Measurements from ENCODE around the gene TRIM66. TPM values are rescaled to one million over a fixed set of nuclear protein-coding genes. Genes with fewer than 3 reads are reported as not detected.

The TRIM66 gene
- total RNA-seq, 1 experiment from 2014 or later: 2.1 TPM

DNA sequence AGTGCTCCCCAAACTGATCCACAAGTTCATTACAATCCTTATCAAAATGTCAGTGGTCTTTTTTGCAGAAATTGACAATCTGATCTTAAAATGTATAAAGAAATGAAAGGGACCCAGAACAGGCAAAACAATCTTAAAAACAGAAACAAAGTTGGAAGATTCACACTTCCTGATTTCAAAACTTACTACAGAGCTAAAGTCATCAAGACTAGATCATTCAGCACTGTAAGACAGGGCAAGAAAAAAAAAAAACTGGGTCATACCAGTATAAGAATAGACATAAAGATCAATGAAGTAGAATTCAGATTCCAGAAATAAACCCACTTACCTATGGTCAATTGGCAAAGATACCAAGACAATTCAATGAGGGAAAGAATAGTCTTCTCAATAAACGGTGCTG lies 84.0 kb downstream of the TRIM66 start:
- no peaks in the 10 kb centered on the region for H3K9me3 Mint-ChIP-seq
- H3K27ac ChIP-seq (ENCODE audit: insufficient read length, low read depth, low read length): no peak overlapping the region
- H2BK12ac ChIP-seq (ENCODE audit: insufficient read length, low read depth, low read length): no peak overlapping the region
- H3K79me1 ChIP-seq (ENCODE audit: insufficient read depth, low read depth, low read length, poor library complexity, severe bottlenecking): no peaks in the 10 kb centered on the region
- H2BK20ac ChIP-seq (ENCODE audit: low read depth, low read length, poor library complexity, severe bottlenecking): no peak overlapping the region
- H3K9ac ChIP-seq (ENCODE audit: extremely low read depth, insufficient read length, low read length): no peak overlapping the region
- no peak overlapping the region for H3T11ph ChIP-seq (ENCODE audit: low read length)
- no peak overlapping the region for H3K27ac Mint-ChIP-seq
- no peak overlapping the region for H3K4me2 ChIP-seq (ENCODE audit: insufficient read depth, insufficient read length, low read length)
- TF ChIP-seq CTCF (conservative IDR thresholded peaks at IDR 0.05): no peak
- H3K14ac ChIP-seq (ENCODE audit: insufficient read depth, low read length): no peak overlapping the region
- no peaks in the 10 kb centered on the region for H3K79me2 ChIP-seq (ENCODE audit: insufficient read depth, low read length)
- H3K18ac ChIP-seq (ENCODE audit: insufficient read length, low read depth, low read length): no peak overlapping the region
- H4K20me1 ChIP-seq (ENCODE audit: control insufficient read depth, insufficient read depth, insufficient read length): no peaks in the 10 kb centered on the region
- H3K56ac ChIP-seq (ENCODE audit: insufficient read length, low read depth, low read length): no peak overlapping the region
- H3K4me3 Mint-ChIP-seq: no peak overlapping the region
- H4K8ac ChIP-seq (replicated peaks; ENCODE audit: insufficient read length, low read depth, low read length): no peak overlapping the region
- H4K5ac ChIP-seq (ENCODE audit: insufficient read length, low read depth, low read length): no peak overlapping the region
- no peak overlapping the region for H3K23ac ChIP-seq (ENCODE audit: insufficient read length, low read depth, low read length)
- H3K4me1 ChIP-seq (ENCODE audit: insufficient read depth, low read length): no peaks in the 10 kb centered on the region
- H2BK5ac ChIP-seq (ENCODE audit: insufficient read length, low read length): no peak overlapping the region
- no peak overlapping the region for H2AFZ ChIP-seq (ENCODE audit: low read length)
- no peak overlapping the region for H2BK120ac ChIP-seq (ENCODE audit: low read depth, low read length, poor library complexity, severe bottlenecking)
- H3K4ac ChIP-seq (ENCODE audit: low read depth, low read length): no peak overlapping the region
- peaks cover 9% of the 10 kb centered on the region for H3K23me2 ChIP-seq (ENCODE audit: insufficient read length, low read depth, low read length, poor library complexity, severe bottlenecking)
- H3K36me3 Mint-ChIP-seq (ENCODE audit: insufficient read depth in 1 of 3, low read depth in 3 of 3): no peaks in the 10 kb centered on the region
- no peak overlapping the region for H4K91ac ChIP-seq (ENCODE audit: insufficient read length, low read depth, low read length)
- no CpG with 5 or more reads among the region's 1 CpG for WGBS (ENCODE audit: extremely low coverage, insufficient read length, low lambda C conversion rate)
- DNase-seq: no peak
- no peaks in the 10 kb centered on the region for H3K27me3 ChIP-seq (ENCODE audit: insufficient read depth, low read length)
- no peaks in the 10 kb centered on the region for H3K9me3 ChIP-seq (ENCODE audit: control insufficient read depth, low read depth, low read length)
- no peak overlapping the region for H2BK15ac ChIP-seq (ENCODE audit: low read depth, low read length)
- H2AK5ac ChIP-seq (ENCODE audit: insufficient read length, low read length): no peak overlapping the region
- no peaks in the 10 kb centered on the region; the same call in 1 of the 2 replicates for H3K27me3 Mint-ChIP-seq (ENCODE audit: low read depth)
- H3K4me1 Mint-ChIP-seq: peaks cover 10 to 16% of the 10 kb centered on the region in 2 experiments
